GM21619 (cell line): Measurements from ENCODE around the gene RNF168.
"Not testable (repeated sequence)": the region's sequence is repeated elsewhere in the genome, so short reads cannot be mapped to it uniquely, and the experiment has no call there.

ENCODE experiments used
- ATAC-seq: cut with Tn5 transposase; IDR thresholded peaks from one replicate; pipeline ENCODE4 v1.9.1; 2021; ENCODE audit not compliant: unreplicated experiment

RNF168 gene, protein sequence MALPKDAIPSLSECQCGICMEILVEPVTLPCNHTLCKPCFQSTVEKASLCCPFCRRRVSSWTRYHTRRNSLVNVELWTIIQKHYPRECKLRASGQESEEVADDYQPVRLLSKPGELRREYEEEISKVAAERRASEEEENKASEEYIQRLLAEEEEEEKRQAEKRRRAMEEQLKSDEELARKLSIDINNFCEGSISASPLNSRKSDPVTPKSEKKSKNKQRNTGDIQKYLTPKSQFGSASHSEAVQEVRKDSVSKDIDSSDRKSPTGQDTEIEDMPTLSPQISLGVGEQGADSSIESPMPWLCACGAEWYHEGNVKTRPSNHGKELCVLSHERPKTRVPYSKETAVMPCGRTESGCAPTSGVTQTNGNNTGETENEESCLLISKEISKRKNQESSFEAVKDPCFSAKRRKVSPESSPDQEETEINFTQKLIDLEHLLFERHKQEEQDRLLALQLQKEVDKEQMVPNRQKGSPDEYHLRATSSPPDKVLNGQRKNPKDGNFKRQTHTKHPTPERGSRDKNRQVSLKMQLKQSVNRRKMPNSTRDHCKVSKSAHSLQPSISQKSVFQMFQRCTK

DNA sequence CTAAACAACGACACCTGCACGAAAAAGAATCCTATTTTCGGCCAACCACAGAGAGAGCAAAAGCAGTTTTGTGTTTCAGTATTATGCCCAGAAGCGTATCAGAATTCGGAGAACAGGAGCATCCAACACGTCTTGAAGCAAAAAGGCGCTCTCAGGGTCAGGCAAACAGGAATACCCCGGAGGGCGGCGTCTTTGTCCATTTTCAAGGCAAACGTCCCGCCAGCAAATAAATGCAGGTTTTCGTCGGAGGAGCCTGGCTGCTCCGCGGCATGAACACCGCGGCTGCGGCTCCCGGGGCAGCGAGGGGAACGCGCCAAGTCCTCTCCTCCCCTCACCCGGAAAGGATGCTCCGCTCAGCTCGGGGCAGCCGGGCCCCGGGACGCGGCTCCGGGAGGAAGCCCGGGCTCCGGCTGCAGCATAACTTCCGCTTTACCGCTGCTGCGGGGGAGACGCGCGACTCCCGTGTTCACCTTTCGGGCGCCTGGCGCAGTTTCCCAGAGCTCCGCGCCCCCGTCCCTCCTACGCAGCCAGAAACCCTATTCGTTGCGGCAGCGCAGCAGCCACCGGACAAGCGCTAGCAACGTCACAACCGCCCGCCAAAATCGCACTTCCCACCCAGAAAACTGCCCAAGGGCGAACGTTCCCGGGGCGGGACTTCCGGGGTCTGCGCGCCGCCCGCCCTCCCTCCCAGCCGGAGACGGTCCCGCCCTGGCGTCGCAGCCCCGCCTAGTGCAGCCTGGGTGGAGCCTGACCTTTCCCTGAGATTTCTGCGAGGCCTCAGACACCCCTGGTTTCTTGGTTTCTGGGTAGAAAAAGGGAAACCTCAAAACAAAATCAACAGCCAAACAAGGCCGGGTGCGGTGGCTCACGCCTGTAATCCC is at the start of gene RNF168:
Gene RNF168 (minus strand): TSS at position 573 of the 881 bp plus-strand sequence. CDS start 595 bp downstream, outside the sequence.
- peak; percentile 76 for ATAC-seq

DNA sequence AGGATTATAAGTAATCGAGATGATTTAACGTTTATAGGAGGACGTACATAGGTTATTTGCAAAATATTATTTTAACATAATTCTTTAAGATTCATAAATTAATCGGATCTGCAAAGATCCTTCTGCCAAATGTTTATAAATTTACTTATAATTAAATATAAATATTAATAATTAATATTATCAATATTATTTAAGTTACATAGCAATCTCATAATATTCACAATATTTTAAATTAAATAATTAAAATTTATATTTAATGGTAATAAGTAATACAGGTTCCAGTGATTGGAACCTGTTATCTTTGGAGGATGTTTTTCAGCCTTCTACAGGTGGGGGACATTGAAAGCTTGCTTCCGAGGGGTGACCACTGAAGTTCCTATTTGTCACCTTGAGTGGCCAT is 48.7 kb upstream of the RNF168 start:
- ATAC-seq: no peak

DNA sequence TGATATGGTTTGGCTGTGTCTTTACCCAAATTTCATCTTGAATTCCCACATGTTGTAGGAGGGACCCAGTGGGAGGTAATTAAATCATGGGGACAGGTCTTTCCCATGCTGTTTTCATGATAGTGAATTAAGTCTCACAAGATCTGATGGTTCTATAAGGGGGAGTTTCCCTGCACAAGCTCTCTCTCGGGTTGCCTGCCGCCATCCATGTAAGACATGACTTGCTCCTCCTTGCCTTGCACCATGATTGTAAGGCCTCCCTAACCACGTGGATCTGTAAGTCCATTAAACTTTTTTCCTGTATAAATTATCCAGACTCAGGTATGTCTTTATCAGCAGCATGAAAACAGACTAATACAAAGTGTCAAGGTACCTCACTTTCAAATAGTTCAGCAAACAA is 46.6 kb upstream of the RNF168 start:
- not testable (repeated sequence) for ATAC-seq

DNA sequence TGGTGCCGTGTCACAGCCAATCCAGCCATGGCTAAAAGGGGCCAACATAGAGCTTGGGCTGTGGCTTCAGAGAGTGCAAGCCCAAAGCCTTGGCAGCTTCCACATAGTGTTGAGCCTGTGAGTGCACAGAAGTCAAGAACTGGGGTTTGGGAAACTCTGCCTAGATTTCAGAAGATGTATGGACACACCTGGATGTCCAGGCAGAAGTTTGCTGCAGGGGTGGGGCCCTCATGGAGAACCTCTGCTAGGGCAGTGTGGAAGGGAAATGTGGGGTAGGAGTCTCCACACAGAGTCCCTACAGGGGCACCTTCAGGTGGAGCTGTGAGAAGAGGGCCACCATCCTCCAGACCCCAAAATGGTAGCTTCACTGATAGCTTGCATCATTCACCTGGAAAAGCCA is 45.7 kb upstream of the RNF168 start:
- not testable (repeated sequence) for ATAC-seq

DNA sequence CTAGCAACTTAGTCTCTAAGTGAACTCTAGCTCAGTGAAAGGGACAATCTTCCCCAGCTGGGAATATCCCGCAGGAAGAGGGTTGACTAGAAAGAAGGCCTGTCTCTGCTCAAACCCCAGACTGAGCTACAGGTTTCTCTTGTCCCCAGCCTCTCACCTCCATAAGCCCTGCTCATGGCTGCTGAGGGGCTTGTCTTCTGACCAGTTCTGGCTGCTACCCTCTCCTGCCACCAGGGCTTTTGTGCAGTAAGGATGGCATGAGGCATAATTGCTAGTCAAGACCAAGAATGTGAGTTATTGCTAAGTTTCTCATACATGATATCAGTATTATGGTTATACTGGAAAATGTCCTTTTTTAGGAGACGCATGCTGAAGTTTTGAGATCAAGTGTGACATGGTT is 43.5 kb upstream of the RNF168 start:
- no peak for ATAC-seq

DNA sequence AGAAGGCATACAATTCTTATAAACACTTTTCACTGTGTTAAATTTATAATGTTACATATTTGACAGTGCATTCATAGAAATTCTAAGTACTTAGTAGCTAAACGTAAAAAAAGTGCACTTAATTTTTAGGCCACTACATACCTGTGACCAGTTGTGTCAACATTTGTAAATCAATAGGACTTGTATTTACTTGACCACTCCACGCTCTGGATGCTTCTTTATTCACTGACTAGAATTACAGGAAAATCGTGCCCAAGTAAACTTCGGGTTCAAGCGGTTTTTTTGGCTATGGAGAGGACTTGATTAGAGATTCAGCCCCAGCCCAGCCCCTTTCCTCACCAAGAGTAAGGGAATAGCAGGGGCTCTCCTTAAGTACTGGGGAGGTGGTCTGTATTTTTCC is 43.0 kb upstream of the RNF168 start:
- ATAC-seq: no peak

DNA sequence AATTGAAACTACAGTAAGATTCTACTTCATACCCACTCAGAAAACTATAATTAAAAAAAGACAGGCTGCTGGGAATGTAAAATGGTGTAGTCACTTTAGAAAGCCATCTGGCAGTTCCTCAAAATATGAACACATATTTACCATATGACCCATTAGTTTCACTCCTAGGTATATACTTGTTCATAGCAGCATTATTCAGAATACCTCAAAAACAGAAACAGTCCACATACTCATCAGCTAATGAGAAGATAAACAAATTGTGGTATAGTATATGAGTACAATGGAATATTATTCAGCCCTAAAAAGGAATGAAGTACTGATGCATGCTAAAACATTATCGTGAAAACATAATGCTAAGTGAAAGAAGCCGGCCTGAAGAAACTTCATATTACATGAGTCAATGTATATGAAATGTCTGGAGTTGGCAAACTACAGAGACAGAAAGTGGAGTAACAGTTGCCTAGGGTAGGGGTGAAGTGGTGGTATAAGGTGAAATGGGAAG is 41.0 kb upstream of the RNF168 start:
- ATAC-seq: no peak

DNA sequence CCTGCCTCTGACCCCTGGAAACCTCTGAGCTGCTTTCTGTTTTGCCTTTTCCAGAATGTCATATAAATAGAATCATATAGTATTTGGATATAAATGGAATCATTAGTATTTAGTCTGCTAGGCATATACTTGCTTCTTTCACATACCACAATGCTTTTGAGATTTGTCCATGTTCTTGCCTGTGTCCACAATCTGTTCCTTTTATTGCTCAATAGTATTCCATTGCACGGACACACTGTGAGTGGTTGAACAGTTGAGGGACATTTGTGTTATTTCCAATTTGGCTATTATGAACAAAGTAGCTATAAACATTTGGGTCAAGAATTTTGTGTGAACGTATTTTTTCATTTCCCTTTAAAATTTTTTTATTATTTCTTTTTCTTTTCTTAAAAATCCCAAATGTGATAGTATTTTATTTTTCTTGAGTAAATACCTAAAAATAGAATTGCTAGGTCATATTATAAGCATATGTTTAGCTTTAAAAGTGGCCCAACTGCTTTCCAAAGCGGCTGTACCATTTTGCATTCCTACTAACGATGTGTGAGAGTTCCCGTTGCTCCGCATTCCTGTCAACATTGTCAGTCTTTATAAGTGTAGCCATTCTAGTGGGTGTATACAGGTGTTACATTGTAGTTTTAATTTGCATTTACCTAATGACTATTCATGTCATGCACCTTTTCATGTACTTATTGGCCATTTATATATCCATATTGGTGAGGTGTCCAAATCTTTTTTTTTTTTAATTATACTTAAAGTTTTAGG is 38.3 kb upstream of the RNF168 start:
- no peak for ATAC-seq

DNA sequence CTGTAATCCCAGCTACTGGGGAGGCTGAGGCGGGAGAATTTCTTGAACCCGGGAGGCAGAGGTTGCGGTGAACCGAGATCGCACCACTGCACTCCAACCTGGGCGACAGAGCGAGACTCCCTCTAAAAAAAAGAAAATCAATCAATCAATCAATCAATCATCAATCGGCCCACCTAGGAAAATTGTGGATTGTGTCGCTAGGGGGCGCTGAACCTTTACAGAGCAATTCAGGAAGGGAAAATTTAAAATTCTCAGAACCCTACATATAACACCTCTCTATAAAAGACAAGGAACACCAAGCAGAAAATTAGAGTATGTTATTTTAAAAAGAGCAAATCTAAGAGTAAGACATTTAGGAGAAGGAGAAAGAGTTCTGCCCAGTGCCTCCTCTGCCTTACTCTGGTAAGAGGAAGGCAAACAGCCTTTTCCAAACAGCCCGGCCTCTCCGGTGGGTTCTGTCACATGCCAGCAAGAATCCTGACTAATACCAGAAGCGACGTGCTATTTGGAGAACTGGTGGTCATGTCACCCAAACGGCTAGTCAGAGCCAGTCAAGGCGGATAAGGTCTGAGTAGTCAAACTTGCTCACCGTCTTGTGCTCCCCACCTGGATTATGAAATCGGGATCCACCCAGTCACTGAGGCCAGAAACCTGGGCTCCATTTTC is 33.9 kb upstream of the RNF168 start:
- ATAC-seq: no peak

DNA sequence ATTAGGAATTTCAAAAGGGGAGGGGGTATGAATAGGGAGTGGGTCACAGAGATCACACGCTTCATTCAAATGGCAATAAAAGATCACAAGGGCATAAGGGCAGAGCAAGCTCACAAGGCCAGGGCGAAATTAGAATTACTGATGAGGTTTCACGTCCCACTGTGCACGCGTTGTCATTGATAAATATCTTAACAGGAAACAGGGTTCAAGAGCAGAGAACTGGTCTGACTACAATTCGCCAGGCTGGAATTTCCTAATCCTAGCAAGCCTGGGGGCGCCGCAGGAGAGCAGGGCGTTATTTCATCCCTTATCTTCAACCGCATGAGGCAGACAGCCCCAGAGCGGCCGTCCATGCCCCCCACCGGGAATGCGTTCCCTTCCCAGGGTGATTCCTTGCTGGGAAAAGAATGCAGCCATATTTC is 29.7 kb upstream of the RNF168 start:
- ATAC-seq: no peak

DNA sequence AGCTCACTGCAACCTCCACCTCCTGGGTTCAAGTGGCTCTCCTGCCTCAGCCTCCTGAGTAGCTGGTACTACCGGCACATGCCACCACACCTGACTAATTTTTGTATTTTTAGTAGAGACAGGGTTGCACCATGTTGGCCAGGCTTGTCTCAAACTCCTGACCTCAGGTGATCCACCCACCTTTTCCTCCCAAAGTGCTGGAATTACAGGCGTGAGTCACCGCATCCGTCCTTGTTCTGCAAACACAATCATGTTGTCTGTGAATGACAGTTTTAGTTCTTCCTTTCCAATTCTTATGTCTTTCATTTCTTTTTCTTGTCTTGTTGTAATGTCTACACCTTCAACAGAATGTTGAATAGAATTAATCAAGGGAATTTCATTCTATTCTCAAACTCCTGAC is 27.9 kb upstream of the RNF168 start:
- ATAC-seq: no peak

DNA sequence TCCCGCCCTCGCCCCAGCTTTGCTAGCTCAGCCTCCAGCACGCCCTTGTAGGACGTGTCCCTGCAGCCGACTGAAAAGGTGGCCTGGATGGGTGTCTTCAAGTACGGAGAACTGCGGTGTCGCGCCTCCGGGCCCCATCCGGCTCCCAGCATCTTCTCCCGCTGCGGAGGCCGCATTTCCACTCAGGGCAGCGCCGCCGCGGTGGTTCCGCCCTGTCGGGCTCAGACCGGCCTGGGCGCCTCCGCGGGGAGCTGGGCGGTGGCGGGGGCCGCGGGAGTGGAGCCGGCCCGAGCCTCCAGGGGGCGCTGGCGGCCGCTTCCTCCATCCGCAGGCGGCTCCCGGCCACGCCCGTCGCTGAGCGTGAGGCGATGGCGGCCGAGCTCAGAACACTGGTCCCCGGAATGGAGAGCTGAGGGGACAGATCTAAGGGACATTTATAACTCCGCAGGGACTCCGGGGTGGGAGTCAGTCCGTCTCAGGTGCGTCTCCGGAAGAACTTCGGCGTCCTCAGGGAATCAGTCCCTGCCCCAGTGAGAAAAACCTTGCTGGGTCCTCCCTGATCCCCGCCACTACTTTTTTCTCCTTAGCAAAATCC is 25.2 kb upstream of the RNF168 start:
- ATAC-seq: peak; percentile 54

DNA sequence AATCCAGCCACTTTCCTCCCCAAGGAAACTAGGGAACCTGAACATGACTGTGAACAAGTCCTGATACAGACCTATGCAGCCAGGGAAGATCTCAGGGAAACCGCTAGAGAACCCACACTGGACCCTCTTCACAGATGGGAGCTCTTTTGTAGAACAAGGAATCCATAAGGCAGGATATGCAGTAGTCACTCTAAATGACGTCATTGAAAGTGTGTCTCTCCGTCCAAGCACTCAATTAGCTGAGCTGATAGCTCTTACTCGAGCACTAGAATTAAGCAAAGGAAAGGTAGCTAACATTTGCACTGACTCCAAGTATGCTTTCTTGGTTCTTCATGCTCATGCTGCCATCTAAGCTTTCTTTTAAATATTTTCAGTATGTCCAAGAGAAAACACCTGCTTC is 21.6 kb upstream of the RNF168 start:
- no peak for ATAC-seq

DNA sequence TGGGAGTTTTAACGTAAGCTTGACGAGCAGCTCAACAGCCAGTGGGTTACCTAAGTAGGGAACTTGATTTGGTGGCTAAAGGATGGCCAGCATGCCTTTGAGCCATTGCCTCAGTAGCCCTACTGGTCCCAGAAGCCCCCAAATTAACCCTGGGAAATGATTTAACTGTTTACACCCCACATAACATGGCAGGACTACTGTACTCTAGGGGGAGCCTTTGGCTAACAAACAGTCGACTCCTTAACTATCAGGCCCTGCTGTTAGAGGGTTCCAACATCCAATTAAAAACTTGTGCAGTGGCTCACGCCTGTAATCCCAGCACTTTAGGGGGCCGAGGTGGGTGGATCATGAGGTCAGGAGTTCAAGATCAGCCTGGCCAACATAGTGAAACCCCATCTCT is 21.0 kb upstream of the RNF168 start:
- no peak for ATAC-seq

DNA sequence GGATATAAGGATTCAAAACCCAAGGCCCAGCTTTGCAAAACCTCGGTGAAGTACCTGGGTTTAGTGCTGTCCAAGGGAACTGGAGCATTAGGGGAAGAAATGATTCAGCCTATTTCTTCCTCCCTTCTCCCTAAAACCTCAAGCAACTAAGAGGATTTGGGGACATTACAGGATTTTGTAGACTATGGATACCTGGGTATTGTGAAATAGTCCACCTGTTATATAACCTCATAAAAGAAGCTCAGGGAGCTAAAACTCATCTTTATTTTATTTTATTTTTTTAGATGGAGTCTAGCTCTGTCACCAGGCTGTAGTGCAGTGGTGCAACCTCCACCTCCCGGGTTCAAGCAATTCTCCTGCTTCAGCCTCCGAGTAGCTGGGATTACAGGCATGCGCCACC is 20.3 kb upstream of the RNF168 start:
- ATAC-seq: no peak

DNA sequence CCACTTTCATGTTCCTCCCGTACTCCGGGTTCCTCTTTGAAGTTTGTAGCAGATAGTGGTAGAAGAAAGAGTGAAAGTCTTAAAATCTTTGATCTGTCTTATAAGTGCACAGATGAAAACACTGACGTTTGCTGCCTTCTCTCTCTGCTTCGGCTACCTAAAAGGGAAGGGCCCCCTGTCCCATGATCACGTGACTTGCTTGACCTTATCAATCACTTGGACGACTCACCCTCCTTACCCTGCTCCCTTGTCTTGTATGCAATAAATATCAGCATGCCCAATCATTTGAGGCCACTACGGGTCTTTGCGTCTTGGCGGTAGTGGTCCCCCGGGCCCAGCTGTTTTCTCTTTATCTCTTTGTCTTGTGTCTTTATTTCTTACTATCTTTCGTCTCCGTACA is 17.7 kb upstream of the RNF168 start:
- ATAC-seq: not testable (repeated sequence)

DNA sequence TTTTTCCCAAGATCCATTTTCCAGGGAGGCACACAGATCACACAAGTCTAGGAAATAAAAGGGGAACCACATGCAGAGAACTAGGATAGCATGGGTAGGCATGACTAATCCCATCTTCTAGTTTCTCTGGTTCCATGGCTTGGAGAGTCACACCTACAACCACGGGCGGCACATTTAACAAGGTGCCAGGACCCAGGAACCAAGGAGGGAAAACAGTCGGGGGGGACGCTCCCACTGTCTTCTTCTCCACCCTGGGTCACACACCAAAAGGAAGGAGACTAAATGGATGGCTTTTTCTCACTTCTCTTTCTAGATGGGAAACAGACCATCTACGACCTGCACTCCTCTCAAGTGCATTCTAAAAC is 16.1 kb upstream of the RNF168 start:
- no peak for ATAC-seq

DNA sequence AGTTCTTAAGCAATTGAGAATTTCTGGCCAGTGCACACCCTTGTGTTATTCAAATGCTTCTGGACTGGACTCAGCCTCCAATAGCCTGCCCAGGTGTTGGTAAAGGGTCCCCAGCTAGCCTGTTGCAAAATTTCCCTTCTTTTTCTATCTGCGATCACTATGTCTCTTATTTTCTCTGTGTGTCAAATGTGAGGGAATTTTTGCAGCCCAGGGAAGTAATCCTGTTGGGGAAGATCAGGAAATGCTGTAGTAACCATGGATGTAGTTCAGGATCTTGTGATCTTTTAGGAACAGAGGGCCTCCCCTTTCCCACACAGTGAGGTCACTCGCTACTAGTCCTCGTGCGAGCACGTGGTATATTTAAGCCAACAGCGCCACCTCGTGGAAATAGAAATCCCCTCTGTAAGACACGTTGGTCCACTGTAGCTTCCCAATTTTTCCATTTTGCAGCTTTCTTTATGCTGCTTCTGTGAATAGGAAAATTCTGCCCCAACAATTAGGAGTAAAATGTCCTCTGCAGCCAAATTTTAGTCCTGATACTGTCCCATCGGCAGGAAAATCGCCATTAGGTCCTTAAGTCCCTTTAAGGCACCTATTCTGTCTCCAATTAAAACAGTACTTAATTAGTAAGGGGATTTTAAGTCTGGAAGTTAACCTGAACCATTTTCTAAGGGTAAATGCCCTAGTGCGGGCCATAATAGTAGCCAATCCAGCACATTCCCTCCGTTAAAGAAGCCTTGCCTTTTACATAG is 15.6 kb upstream of the RNF168 start:
- ATAC-seq: no peak

DNA sequence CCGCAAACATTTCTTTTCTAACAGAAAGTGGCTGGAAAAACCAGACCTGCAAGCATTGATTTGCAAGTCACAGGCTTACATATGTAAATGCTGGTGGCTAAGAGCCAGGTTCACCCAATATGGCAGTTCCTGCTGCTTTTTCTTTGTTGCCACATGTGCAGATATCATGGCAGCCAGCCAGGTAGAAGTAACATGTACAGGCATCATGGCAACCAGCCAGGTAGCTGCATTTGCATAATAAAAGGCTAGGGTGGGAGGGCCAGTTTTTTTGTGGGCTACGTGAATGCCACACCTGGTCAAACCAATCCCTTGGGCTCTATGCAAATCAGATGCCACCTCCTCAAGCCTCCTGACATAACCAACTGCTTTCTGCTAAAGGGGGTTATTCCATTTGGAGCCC is 14.4 kb upstream of the RNF168 start:
- ATAC-seq: no peak
